DND-41 (cell line): ENCODE measurements around the gene TNPO3.
"Not testable (repeated sequence)": the region's sequence is repeated elsewhere in the genome, so short reads cannot be mapped to it uniquely, and the experiment has no call there.

Source experiments
- ATAC-seq: fragments of 200-7000 bp; cut with Tn5 transposase; 3 replicates; pipeline ENCODE4 v1.9.1; 2021; ENCODE audit warnings: low read depth; ENCODE audit not compliant: insufficient read depth
- DNase-seq: peaks from one replicate; pipeline ENCODE4 v3.0.0-alpha.2; 2020
- H2AFZ ChIP-seq: 2 replicates; pipeline ENCODE4 v1.6.0; 2012; ENCODE audit warnings: low read depth, low read length
- H3K27ac ChIP-seq: 2 replicates; pipeline ENCODE4 v1.5.1; 2012; ENCODE audit warnings: low read length, inconsistent platforms
- H3K27me3 ChIP-seq: fragments of 200-600 bp; sonication (generic); 2 replicates; pipeline ENCODE4 v1.6.0; 2012; ENCODE audit warnings: low read length, mild to moderate bottlenecking, inconsistent platforms; ENCODE audit not compliant: insufficient read depth, poor library complexity
- H3K36me3 ChIP-seq: 2 replicates; pipeline ENCODE4 v1.5.1; 2012; ENCODE audit warnings: low read length, inconsistent platforms; ENCODE audit not compliant: insufficient read depth
- H3K4me1 ChIP-seq: 2 replicates; pipeline ENCODE4 v1.5.1; 2012; ENCODE audit warnings: mild to moderate bottlenecking, low read length; ENCODE audit not compliant: insufficient read depth
- H3K4me2 ChIP-seq: 2 replicates; pipeline ENCODE4 v1.6.0; 2012; ENCODE audit warnings: mild to moderate bottlenecking, moderate library complexity, low read length, inconsistent platforms; ENCODE audit not compliant: insufficient read depth
- H3K4me3 ChIP-seq, 2 experiments: fragments of 200-600 bp in 1 of 2; shearing (Covaris generic) in 1 of 2; 2 replicates each; pipeline ENCODE4 v1.5.1; 2012 to 2016; ENCODE audit warnings: inconsistent platforms in 2 of 2, low read length in 2 of 2, mild to moderate bottlenecking in 2 of 2, low read depth in 1 of 2, moderate library complexity in 1 of 2
- H3K79me2 ChIP-seq: 2 replicates; pipeline ENCODE4 v1.6.0; 2012; ENCODE audit warnings: low read length, inconsistent platforms; ENCODE audit not compliant: insufficient read depth
- H3K9ac ChIP-seq: 2 replicates; pipeline ENCODE4 v1.6.0; 2012; ENCODE audit warnings: low read depth, mild to moderate bottlenecking, inconsistent platforms, low read length, moderate library complexity
- H3K9me3 ChIP-seq: 2 replicates; pipeline ENCODE4 v1.5.1; 2012; ENCODE audit warnings: low read length, moderate library complexity, mild to moderate bottlenecking, inconsistent platforms; ENCODE audit not compliant: insufficient read depth, severe bottlenecking
- H4K20me1 ChIP-seq: 2 replicates; pipeline ENCODE4 v1.6.0; 2012; ENCODE audit warnings: low read length; ENCODE audit not compliant: insufficient read depth
- CTCF ChIP-seq: IDR thresholded peaks from 2 replicates; pipeline ENCODE4 v1.5.1; 2012; ENCODE audit warnings: borderline replicate concordance, low read length, moderate library complexity, mild to moderate bottlenecking; ENCODE audit not compliant: poor library complexity, severe bottlenecking; ENCODE audit errors: extremely low read depth
- EZH2 ChIP-seq: IDR thresholded peaks from 3 replicates; pipeline ENCODE4 v1.6.1; 2012; ENCODE audit warnings: borderline replicate concordance, low read depth, mild to moderate bottlenecking, moderate library complexity, low read length, inconsistent platforms; ENCODE audit not compliant: severe bottlenecking

TNPO3 gene

GRCh38 chr7:129006636-129007414, 48.1 kb downstream of the TNPO3 start:
- H3K4me2 ChIP-seq: no peak overlapping the region
- TF ChIP-seq EZH2: no peak
- TF ChIP-seq CTCF: no peak
- peaks cover 38% of the 10 kb centered on the region for H3K79me2 ChIP-seq
- peaks cover 5% of the 10 kb centered on the region for H4K20me1 ChIP-seq
- no peak overlapping the region for H3K4me3 ChIP-seq
- H3K4me1 ChIP-seq: no peaks in the 10 kb centered on the region
- peaks cover 88% of the 10 kb centered on the region for H3K36me3 ChIP-seq
- no peak overlapping the region for H3K27ac ChIP-seq
- no peak overlapping the region for H3K9ac ChIP-seq
- ATAC-seq (no peak), DNase-seq (no peak)
- H3K27me3 ChIP-seq: no peaks in the 10 kb centered on the region
- H3K9me3 ChIP-seq: no peaks in the 10 kb centered on the region
- H2AFZ ChIP-seq: no peak overlapping the region

GRCh38 chr7:129005186-129005585, 49.7 kb downstream of the TNPO3 start:
- Histone ChIP-seq H3K27ac (no peak overlapping the region), H3K4me2 (no peak overlapping the region), H3K79me2 (peaks cover 27% of the 10 kb centered on the region), H2AFZ (no peak overlapping the region), H3K27me3 (no peaks in the 10 kb centered on the region), H3K4me1 (no peaks in the 10 kb centered on the region), H3K36me3 (peaks cover 88% of the 10 kb centered on the region), H3K9ac (no peak overlapping the region), H3K4me3 (no peak overlapping the region), H4K20me1 (peaks cover 2% of the 10 kb centered on the region), H3K9me3 (no peaks in the 10 kb centered on the region)
- TF ChIP-seq EZH2: no peak
- TF ChIP-seq CTCF: no peak
- DNase-seq (no peak), ATAC-seq (no peak)

- no peak for ATAC-seq
- H3K4me2 ChIP-seq: no peak overlapping the region
Measured at GRCh38 chr7:128997181-128997580, 57.7 kb downstream of the TNPO3 start.

GRCh38 chr7:128994560-128994959, 60.4 kb downstream of the TNPO3 start:
- not testable (repeated sequence) for DNase-seq, H2AFZ ChIP-seq, H3K4me3 ChIP-seq, H3K79me2 ChIP-seq, H3K27ac ChIP-seq, H3K4me1 ChIP-seq, ATAC-seq, H3K4me2 ChIP-seq, H4K20me1 ChIP-seq, H3K27me3 ChIP-seq, H3K9ac ChIP-seq, H3K9me3 ChIP-seq
- H3K36me3 ChIP-seq: peaks cover 83% of the 10 kb centered on the region

More at GRCh38 chr7:128997181-128997580, 57.7 kb downstream of the TNPO3 start:
- Histone ChIP-seq H3K27ac (no peak overlapping the region), H3K4me3 (no peak overlapping the region), H3K79me2 (no peaks in the 10 kb centered on the region), H2AFZ (no peak overlapping the region), H3K9me3 (no peaks in the 10 kb centered on the region), H4K20me1 (no peaks in the 10 kb centered on the region), H3K4me1 (no peaks in the 10 kb centered on the region), H3K36me3 (peaks cover 81% of the 10 kb centered on the region), H3K9ac (no peak overlapping the region), H3K27me3 (no peaks in the 10 kb centered on the region)
- TF ChIP-seq EZH2 (no peak), CTCF (no peak)
- DNase-seq: no peak
